ENCODE results near the gene OR10A4.
"Not testable (repeated sequence)": the region's sequence is repeated elsewhere in the genome, so short reads cannot be mapped to it uniquely, and the experiment has no call there.

The OR10A4 gene

GRCh38 chr11:6876325-6876724 lies at the start of gene OR10A4:
TSS of gene OR10A4 (plus strand) at chr11:6876625. CDS start at chr11:6876648, 23 bp downstream.
- no peak for DNase-seq (ENCODE audit: low spot score)

GRCh38 chr11:6828103-6828502 lies 48.3 kb upstream of the OR10A4 start:
- DNase-seq (ENCODE audit: low spot score) = no peak

GRCh38 chr11:6833356-6833755 lies 43.1 kb upstream of the OR10A4 start:
- no peak for DNase-seq (ENCODE audit: low spot score)

- DNase-seq (ENCODE audit: low spot score) = no peak
Observed at GRCh38 chr11:6834021-6834420, 42.4 kb upstream of the OR10A4 start.

- DNase-seq (ENCODE audit: low spot score) = no peak
Observed at GRCh38 chr11:6841694-6842093, 34.7 kb upstream of the OR10A4 start.

GRCh38 chr11:6843670-6844069 lies 32.8 kb upstream of the OR10A4 start:
- DNase-seq (ENCODE audit: low spot score) = no peak

- DNase-seq (ENCODE audit: low spot score) = no peak
Observed at GRCh38 chr11:6844356-6844755, 32.1 kb upstream of the OR10A4 start.

- DNase-seq (ENCODE audit: low spot score) = no peak
Observed at GRCh38 chr11:6845383-6845782, 31.0 kb upstream of the OR10A4 start, which contains the start of gene OR10A5. TSS of gene OR10A5 (plus strand) at chr11:6845683. CDS start at chr11:6845683, 0 bp downstream.

- no peak for DNase-seq (ENCODE audit: low spot score)
Observed at GRCh38 chr11:6850526-6850925, 25.9 kb upstream of the OR10A4 start.

GRCh38 chr11:6854801-6855200 lies 21.6 kb upstream of the OR10A4 start:
- DNase-seq (ENCODE audit: low spot score) = not testable (repeated sequence)

GRCh38 chr11:6855971-6856541 lies 20.4 kb upstream of the OR10A4 start:
- DNase-seq (ENCODE audit: low spot score) = no peak

- DNase-seq (ENCODE audit: low spot score) = no peak
Observed at GRCh38 chr11:6856871-6857270, 19.6 kb upstream of the OR10A4 start.

- no peak for DNase-seq (ENCODE audit: low spot score)
Observed at GRCh38 chr11:6862961-6863360, 13.5 kb upstream of the OR10A4 start, which contains the start of gene OR10A2. TSS of gene OR10A2 (plus strand) at chr11:6863057. CDS start at chr11:6869755, 6,698 bp downstream.

- DNase-seq (ENCODE audit: low spot score) = no peak
Observed at GRCh38 chr11:6864438-6864837, 12.0 kb upstream of the OR10A4 start.

- DNase-seq (ENCODE audit: low spot score) = no peak
Observed at GRCh38 chr11:6871278-6871677, 5.1 kb upstream of the OR10A4 start.

GRCh38 chr11:6875761-6876160 lies 664 bp upstream of the OR10A4 start:
- DNase-seq (ENCODE audit: low spot score) = no peak

- no peak for DNase-seq (ENCODE audit: low spot score)
Observed at GRCh38 chr11:6876914-6877313, 489 bp downstream of the OR10A4 start.

- DNase-seq (ENCODE audit: low spot score) = no peak
Observed at GRCh38 chr11:6882751-6883150, 6.3 kb downstream of the OR10A4 start.

GRCh38 chr11:6887711-6888110 lies 11.3 kb downstream of the OR10A4 start:
- DNase-seq (ENCODE audit: low spot score) = not testable (repeated sequence)

GRCh38 chr11:6888830-6889229 lies 12.4 kb downstream of the OR10A4 start:
- no peak for DNase-seq (ENCODE audit: low spot score)

GRCh38 chr11:6889835-6890234 lies 13.4 kb downstream of the OR10A4 start:
- no peak for DNase-seq (ENCODE audit: low spot score)

- DNase-seq (ENCODE audit: low spot score) = no peak
Observed at GRCh38 chr11:6892400-6892799, 16.0 kb downstream of the OR10A4 start, which contains the start of gene OR2D2. TSS of gene OR2D2 (minus strand) at chr11:6892500. CDS start at chr11:6892500, 0 bp downstream.

- no peak for DNase-seq (ENCODE audit: low spot score)
Observed at GRCh38 chr11:6894097-6894496, 17.7 kb downstream of the OR10A4 start.

- DNase-seq (ENCODE audit: low spot score) = no peak
Observed at GRCh38 chr11:6895010-6895409, 18.6 kb downstream of the OR10A4 start.

All from CD4-positive, alpha-beta T cell treated with Interleukin-6 at 100 ng/mL for 8 hours (primary cell).